Measurements from ENCODE around the gene RHOBTB3. TPM values are rescaled to one million over a fixed set of nuclear protein-coding genes. Genes with fewer than 3 reads are reported as not detected.
A peak's percentile ranks its signal among the peaks of the same experiment; 100 is the strongest.

Gene RHOBTB3
- total RNA-seq, 1 donor from 2014 or later, result 25.2 TPM

DNA sequence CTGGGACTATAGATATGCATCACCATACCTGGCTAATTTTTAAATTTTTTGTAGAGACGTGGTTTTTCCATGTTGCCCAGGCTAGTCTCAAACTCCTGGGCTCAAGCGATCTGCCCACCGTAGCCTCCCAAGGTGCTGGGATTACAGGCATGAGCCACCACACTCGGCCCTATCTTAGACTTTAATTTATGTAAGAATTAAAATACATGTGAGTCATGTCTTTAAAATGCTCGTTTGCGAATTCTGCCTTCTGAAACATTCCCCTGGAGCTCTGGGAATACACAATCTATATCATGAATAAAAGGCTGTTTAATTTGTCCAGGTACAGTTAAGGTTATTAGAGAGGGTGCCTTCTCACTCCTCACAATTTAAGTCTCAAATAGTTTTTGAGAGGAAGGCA lies 32.8 kb downstream of the RHOBTB3 start:
- no peak for DNase-seq (ENCODE audit: low read depth in 2 of 2)

DNA sequence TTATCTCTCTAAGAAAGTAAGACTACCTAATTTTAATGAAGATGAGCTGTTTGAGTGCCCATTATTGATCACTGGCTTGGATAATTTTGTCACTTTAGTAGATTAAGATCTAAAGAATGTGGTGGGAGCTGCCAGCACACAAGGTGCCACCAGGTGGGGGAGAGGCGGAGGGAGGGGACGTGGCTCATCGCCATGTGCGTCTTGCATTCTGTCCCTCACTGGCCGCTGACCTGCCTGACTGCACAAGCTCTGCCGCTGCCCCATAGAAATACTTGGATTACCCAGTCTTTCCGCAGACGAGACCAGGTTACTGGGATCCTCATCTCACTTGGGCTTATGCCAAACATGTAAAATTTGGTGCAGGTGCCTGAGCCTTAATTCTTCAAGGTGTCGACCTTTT lies 37.6 kb downstream of the RHOBTB3 start:
- DNase-seq (ENCODE audit: low read depth in 2 of 2), result no peak

DNA sequence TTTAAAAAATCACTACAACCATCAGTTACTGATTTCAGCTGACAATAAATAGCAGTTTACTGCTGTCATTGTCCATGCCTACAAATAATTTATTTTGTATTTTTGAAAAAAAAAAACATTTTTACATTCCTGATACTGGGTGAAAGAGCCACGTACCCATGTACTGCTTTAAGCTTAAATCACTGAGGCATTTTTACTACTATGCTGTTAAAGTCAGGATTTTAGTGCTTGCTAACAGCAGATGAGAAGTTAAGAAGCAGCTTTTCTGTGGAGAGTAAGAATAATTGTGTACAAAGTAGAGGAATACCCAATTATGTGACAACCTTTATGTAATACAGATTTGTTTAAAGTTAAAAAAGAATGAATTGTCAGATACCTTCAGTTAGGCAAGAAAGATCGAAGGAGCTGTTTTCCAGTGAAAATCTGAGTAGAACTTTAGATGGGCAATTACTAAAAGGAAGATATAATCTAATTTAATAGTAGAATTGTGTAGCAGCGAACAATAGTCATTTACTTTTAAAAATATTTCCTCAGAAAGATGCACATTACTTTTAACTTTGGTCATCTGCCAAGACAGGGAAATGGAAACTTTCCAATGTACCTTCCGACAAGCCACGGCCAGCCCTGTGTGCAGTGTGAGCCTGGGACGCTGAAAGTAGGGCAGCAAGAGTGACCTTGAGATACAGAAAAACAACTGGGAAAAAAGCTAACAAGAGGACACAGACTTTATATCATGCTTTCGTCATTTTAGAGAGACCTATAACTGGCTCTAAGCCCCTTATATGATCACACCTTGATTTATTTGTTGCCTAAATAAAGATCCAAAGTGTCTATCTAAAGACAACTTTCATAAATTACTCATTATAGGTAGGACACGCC lies 39.9 kb downstream of the RHOBTB3 start:
- DNase-seq (ENCODE audit: low read depth in 2 of 2), result peak; percentile 74 to 84

GRCh38 chr5:95771892-95772291 lies 40.8 kb downstream of the RHOBTB3 start:
- no peak for DNase-seq (ENCODE audit: low read depth in 2 of 2)

DNA sequence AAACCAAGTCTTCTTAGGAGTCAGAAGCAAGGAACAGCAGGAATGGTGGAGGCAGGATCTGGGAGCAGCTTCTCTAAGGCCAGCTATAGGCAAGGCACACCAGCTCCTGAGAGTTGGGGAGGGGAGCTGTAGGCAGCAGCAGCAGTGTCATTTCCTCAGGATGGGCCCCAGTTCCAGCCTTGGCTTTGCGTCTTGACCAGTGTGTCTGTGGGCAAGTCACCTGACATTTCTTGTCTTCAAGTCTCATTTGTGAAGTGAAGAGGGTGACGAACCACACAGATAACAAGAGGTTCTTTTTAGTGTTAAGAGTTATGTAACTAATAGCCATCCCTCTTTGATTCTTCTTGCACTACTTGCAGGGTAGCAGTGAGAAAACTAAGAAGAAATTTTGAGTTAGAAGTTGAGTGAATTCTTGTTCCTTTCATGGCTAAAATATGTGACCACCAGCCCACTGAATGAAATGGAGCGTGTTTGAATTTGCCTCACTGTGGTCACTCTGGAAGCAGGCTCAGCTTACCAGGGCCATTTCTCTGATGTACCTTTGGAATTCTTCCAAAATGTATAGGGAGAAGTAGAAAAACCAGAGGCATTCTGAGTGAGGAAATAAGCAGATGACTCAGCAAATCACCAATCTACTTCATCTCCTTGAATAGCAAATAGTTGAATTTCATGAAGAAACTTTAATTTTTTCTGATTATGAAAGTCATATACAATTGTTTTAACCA lies 42.4 kb downstream of the RHOBTB3 start:
- DNase-seq (ENCODE audit: low read depth in 2 of 2), result peak in 1 of 2 donors; percentile 35

GRCh38 chr5:95777441-95777840 lies 46.3 kb downstream of the RHOBTB3 start:
- DNase-seq (ENCODE audit: low read depth in 2 of 2), result no peak

GRCh38 chr5:95778713-95779436 lies 47.7 kb downstream of the RHOBTB3 start:
- no peak for DNase-seq (ENCODE audit: low read depth in 2 of 2)

- peak in 1 of 2 donors; percentile 69 for DNase-seq (ENCODE audit: low read depth in 2 of 2)
Observed at GRCh38 chr5:95779611-95780010, 48.5 kb downstream of the RHOBTB3 start.

DNA sequence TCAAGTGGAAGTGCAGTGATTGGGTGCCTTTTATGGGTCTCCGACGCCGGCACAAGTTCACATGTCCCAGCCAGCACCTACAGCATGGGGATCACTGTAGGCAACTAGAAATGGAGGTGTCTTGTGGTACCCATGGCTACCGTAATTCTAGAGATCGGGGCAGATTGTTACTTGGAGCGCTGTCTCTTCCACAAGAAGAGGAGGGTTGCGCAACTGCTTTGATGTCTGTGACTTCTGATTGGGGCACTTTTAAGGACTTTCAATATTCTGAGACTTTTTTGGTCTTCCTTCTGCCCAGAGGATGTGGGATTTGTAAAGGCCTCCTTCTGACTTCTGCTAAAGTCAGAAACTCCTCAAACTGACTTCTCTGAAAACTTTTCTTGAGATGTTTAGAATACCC lies 49.5 kb downstream of the RHOBTB3 start:
- no peak for DNase-seq (ENCODE audit: low read depth in 2 of 2)

- peak; percentile 85 to 88 for DNase-seq (ENCODE audit: low read depth in 2 of 2)
Observed at GRCh38 chr5:95781101-95781583, 50.0 kb downstream of the RHOBTB3 start.

GRCh38 chr5:95782181-95782580 lies 51.0 kb downstream of the RHOBTB3 start:
- DNase-seq (ENCODE audit: low read depth in 2 of 2), result no peak

DNA sequence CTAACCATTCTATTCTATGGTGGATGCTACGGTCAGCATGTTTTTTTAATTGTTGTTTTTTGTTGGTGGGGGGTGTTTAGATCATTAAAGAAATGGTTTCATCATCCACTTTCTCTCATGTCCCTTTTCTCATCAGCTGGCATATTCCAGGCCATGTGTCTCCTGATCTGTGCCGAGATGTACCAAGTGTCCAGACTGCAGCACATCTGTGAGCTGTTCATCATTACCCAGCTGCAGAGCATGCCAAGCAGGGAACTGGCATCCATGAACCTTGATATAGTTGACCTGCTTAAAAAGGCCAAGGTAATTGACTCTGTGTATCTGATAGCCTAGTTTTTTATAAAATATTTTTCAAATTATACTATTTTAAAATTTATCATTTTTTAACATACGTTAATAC lies 52.5 kb downstream of the RHOBTB3 start:
- DNase-seq (ENCODE audit: low read depth in 2 of 2), result no peak

DNA sequence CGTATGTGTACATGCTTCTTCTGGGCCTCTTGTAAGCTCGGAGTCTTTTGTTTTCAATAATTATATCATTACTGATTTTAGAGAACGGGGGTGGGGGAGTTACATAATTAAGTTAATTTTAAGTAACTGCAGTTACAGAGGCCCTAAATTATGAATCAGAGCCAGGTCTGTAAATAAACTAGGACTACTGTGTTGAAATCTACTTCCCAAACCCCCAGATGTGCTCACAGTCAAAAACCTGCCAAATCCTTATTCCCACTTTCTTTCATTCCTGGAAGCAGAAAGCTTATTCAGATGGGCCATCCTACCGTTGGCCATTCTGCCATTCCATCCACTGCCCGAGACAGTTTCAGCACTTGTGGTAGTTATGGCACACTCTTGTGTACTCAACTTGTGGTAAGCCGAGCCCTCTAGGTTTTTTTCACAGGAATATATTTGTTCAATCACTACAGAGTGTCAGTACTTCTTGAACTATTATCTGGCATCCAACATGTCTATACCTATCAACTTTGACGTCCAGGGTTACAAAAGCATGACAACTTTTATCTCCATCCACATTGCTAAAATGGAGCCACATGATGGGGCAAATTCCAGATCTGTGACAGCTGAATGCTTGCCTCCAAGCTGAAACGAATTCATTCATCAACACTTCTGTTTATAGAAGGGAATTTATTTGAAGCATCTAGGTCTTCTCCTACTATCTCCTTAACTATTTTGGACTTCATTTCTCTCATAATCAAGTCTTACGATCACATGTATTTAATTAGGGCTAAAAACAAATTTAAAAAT lies 53.6 kb downstream of the RHOBTB3 start:
- no peak for DNase-seq (ENCODE audit: low read depth in 2 of 2)

GRCh38 chr5:95786821-95787418 lies 55.8 kb downstream of the RHOBTB3 start:
- DNase-seq (ENCODE audit: low read depth in 2 of 2), result no peak

- DNase-seq (ENCODE audit: low read depth in 2 of 2), result no peak
Observed at GRCh38 chr5:95788493-95788892, 57.4 kb downstream of the RHOBTB3 start.

DNA sequence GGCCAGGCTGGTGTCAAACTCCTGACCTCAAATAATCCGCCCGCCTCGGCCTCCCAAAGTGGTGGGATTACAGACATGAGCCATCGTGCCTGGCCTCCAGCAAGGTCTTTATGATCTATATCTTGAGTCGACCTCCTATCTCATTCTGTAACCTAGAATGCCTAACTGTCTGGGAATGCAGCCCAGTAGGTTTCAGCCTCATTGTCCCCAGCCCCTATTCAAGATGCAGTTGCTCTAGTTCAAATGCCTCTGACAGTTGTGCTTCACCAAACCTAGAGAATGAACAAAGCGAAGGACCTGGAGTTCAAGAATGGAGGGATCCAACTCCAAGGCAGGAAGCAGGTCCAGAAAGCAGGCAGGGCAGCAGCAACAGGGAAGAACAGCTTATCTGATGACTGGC lies 60.6 kb downstream of the RHOBTB3 start:
- no peak for DNase-seq (ENCODE audit: low read depth in 2 of 2)

- no peak for DNase-seq (ENCODE audit: low read depth in 2 of 2)
Observed at GRCh38 chr5:95794070-95794516, 63.0 kb downstream of the RHOBTB3 start.

GRCh38 chr5:95797301-95797700 lies 66.2 kb downstream of the RHOBTB3 start:
- DNase-seq (ENCODE audit: low read depth in 2 of 2), result no peak

GRCh38 chr5:95798048-95798447 lies 66.9 kb downstream of the RHOBTB3 start:
- no peak for DNase-seq (ENCODE audit: low read depth in 2 of 2)

GRCh38 chr5:95798545-95798944 lies 67.4 kb downstream of the RHOBTB3 start:
- DNase-seq (ENCODE audit: low read depth in 2 of 2), result no peak
